ENCODE results near the gene DAPK3. TPM values are rescaled to one million over a fixed set of nuclear protein-coding genes. Genes with fewer than 3 reads are reported as not detected.
"Not testable (repeated sequence)": the region's sequence is repeated elsewhere in the genome, so short reads cannot be mapped to it uniquely, and the experiment has no call there.

The DAPK3 gene
- total RNA-seq, 4 donors from 2014 or later: 75.6 to 90.9 (median 82.2) TPM

DNA sequence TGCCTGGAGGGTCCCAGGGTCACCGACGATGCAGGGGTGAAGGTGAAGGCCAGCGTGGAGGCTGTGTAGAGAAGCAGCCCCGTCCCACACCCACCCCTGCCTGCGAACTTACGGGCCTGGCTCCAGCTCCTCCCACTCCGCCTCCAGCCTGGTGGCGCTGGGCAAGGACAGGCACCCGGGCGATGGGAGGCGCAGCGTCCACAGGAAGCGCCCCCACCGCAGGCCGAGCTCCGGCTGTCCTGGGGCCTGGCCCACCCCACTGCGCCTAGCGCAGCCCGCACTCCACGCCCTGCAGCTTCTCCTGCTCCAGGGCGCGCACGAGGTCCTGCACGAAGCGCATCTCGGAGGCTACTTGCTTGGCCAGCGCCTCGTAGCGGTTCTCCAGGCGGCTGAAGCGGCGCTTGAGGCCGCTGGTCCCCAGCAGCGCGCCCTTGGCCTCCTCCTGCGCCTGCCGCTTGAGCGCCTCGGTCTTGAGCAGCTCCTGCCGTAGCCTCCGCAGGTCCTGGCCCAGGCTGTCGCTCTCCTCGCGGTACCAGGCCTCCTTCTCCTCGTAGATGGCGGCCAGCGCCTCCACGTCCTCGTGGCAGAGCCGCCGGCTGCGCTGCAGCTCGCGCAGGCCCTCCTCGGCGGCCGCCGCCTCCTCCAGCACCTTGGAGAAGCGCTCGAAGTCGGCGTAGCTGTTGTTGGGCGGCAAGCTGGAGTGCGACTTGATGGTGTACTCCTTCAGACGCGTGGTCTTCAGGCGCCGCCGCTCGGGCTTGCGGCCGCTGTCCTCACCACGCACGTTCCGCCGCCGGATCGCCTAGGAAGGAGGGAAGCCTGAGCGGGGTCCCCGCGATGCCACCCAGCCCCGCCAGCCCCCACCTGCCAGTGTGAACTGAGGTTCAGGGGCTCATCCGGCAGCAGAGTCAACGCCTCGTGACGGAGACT is 11.8 kb downstream of the DAPK3 start:
- no peak overlapping the region for H3K4me3 ChIP-seq (ENCODE audit: low read depth, poor library complexity, severe bottlenecking)
- no peak for DNase-seq (ENCODE audit: low spot score in 2 of 2)
- WGBS, 2 donors: 97 to 98% methylated on average over 72 to 85 of the region's 86 CpGs
- intact Hi-C loops (cut with DNase I; ENCODE audit: low total_unique reads): no loop called here
- no peak for TF ChIP-seq POLR2A (IDR thresholded peaks at IDR 0.05)
- TF ChIP-seq, protein P1, sequence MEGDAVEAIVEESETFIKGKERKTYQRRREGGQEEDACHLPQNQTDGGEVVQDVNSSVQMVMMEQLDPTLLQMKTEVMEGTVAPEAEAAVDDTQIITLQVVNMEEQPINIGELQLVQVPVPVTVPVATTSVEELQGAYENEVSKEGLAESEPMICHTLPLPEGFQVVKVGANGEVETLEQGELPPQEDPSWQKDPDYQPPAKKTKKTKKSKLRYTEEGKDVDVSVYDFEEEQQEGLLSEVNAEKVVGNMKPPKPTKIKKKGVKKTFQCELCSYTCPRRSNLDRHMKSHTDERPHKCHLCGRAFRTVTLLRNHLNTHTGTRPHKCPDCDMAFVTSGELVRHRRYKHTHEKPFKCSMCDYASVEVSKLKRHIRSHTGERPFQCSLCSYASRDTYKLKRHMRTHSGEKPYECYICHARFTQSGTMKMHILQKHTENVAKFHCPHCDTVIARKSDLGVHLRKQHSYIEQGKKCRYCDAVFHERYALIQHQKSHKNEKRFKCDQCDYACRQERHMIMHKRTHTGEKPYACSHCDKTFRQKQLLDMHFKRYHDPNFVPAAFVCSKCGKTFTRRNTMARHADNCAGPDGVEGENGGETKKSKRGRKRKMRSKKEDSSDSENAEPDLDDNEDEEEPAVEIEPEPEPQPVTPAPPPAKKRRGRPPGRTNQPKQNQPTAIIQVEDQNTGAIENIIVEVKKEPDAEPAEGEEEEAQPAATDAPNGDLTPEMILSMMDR (IDR thresholded peaks at IDR 0.05): no peak

DNA sequence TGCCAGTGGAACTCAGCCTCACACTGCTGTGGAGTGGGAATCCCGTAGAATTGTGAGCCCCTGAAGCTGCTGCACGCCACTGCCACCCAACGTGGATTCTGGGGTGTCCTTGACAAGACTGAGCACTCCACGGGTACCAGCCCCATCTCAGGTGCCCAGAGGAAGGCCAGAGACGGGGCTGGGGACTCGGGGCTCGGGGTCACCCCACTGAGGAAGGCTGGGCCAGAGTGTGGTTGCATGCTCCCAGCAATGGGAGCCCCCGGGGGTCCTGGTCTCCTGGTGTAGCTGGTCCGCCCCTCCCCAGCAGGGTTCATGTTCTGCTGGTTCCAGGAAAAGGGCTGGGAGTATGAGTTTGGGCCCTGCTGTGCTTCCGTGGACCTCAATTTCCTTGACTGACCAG is 15.2 kb downstream of the DAPK3 start:
- TF ChIP-seq POLR2A (IDR thresholded peaks at IDR 0.05): no peak
- TF ChIP-seq, protein P1 (IDR thresholded peaks at IDR 0.05): no peak
- 88 to 90% methylated on average over 8 to 10 of the region's 10 CpGs for WGBS, 2 donors

DNA sequence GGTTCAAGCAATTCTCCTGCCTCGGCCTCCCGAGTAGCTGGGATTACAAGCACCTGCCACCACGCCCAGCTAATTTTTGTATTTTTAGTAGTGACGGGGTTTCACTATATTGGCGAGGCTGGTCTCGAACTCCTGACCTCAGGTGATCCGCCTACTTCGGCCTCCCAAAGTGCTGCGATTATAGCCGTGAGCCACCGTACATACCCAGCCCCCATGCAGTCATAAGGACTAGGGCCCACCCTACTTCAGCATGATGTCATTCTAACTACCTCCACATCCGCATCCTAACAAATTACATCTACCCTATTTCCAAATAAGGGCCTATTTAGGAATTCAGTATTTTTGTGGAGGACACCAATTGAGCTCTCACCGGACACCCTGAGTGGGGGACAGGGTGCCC is 15.6 kb downstream of the DAPK3 start:
- DNase-seq (ENCODE audit: low spot score in 2 of 2); intact Hi-C loops (cut with DNase I; ENCODE audit: low total_unique reads); H3K4me3 ChIP-seq (ENCODE audit: low read depth, poor library complexity, severe bottlenecking): not testable (repeated sequence)
- 79 to 91% methylated on average over 13 of the region's 13 CpGs for WGBS, 2 donors

More for the DNA sequence above, 15.2 kb downstream of the DAPK3 start:
- intact Hi-C loops (cut with DNase I; ENCODE audit: low total_unique reads): no loop called here
- no peak overlapping the region for H3K4me3 ChIP-seq (ENCODE audit: low read depth, poor library complexity, severe bottlenecking)
- DNase-seq (ENCODE audit: low spot score in 2 of 2): no peak

DNA sequence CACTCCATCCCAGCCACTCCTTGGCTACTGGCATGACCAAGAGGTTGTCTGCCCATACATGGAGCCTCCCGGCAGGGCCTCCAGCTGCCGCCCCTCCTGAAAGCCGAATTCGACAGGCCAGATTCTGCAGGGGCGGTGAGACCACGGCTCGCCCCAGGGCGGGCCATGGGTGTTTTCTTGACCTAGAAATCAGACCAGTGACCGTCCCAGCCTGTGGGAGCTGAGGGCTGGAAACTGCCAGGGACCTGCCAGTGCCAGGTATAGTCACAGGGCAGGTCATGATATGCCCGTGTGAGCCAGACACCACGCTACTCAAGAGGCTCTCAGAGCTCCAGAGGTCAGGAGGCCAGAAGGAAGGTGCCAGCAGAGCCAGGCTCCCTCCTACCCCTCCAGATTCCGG is 16.8 kb downstream of the DAPK3 start:
- no peak overlapping the region for H3K4me3 ChIP-seq (ENCODE audit: low read depth, poor library complexity, severe bottlenecking)
- TF ChIP-seq, protein P1 (IDR thresholded peaks at IDR 0.05): no peak
- no peak for TF ChIP-seq POLR2A (IDR thresholded peaks at IDR 0.05)
- 72 to 74% methylated on average over 12 of the region's 12 CpGs for WGBS, 2 donors
- intact Hi-C loops (cut with DNase I; ENCODE audit: low total_unique reads): no loop called here
- DNase-seq (ENCODE audit: low spot score in 2 of 2): no peak

DNA sequence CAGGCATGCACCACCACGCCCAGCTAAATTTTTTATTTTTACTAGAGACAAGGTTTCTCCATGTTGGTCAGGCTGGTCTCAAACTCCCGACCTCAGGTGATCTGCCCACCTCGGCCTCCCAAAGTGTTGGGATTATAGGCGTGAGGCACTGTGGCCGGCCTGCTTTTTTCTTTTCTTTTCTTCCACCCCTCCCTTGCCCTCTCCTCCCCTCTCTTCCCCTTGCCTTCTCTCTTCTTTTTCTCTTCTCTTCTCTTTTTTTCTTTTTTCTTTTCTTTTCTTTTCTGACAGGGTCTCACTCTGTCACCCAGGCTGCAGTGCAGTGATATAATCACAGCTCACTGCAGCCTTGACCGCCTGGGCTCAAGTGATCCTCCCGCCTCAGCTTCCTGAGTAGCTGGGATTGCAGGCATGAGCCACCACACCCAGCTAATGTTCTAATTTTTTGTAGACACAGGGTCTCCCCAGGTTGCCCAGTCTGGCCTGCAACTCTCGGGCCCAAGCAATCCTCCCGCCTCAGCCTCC is 18.1 kb downstream of the DAPK3 start:
- intact Hi-C loops (cut with DNase I; ENCODE audit: low total_unique reads); DNase-seq (ENCODE audit: low spot score in 2 of 2); H3K4me3 ChIP-seq (ENCODE audit: low read depth, poor library complexity, severe bottlenecking): not testable (repeated sequence)
- WGBS, 2 donors: 88 to 89% methylated on average over 9 of the region's 9 CpGs

DNA sequence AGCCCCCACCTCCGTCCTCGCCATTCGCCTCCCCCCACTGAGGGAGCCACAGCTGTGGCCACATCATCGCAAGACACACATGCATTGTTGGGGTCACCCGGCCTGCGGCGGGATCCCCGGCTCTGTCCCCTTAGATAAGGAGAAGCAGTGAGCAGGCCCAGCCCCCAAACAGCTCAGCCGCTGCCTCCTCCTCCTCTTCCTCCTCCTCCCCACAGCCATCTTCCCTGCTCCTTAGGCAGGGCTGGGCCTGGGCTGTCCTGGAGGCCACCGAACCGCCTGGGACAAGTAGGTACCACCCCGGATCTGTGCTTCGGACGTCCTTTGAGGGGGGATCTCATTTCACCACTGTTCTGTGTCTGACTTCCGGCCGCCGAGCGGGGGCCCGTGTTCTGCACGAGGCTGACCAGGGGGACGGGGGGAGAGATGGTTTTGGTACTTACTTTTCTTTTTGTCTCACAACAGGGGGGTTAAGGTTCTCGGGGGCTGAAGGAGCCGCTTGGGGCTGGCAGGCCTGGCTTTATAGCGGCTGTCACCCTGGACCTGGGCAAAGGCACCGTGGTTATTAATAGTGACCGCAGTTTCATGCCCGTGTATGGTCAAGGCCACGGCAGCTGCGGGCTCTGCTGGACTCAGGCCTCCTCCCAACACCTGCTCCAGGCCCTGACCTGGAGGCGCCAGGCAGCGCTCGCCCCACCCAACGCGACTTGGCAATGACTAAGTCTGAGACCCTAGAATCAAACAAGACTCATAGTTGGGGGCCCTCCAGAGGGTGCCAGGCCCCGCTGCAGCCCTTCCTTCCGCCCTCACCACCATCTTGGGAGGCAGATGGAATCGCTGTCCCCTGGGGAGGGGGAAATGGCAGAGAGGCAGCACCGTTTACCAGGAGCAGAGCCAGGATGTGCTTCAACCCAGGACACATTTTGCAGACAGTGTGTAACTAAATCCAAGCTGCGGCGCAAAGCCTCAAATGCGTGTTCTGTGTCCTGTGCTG is 19.7 kb downstream of the DAPK3 start:
- no peak for DNase-seq (ENCODE audit: low spot score in 2 of 2)
- 48 to 52% methylated on average over 37 to 41 of the region's 41 CpGs for WGBS, 2 donors
- H3K4me3 ChIP-seq (ENCODE audit: low read depth, poor library complexity, severe bottlenecking): no peak overlapping the region

More for the DNA sequence above, 19.7 kb downstream of the DAPK3 start:
- intact Hi-C loops (cut with DNase I; ENCODE audit: low total_unique reads): no loop called here
- TF ChIP-seq POLR2A (IDR thresholded peaks at IDR 0.05): no peak
- TF ChIP-seq, protein P1 (IDR thresholded peaks at IDR 0.05): no peak
